Activated CD4-positive, CD25-positive, alpha-beta regulatory T cell (primary cell): ENCODE data around the gene EPN2.

Experiments
- DNase-seq, 4 experiments: peaks; one replicate each; lab custom pipeline; 2025; lab: John Stamatoyannopoulos, UW

EPN2 gene

GRCh38 chr17:19239544-19239943, 2.4 kb downstream of the EPN2 start:
- no peak for DNase-seq

GRCh38 chr17:19242323-19242722, 5.2 kb downstream of the EPN2 start:
- DNase-seq: no peak

GRCh38 chr17:19242926-19243325, 5.8 kb downstream of the EPN2 start:
- DNase-seq: no peak

- DNase-seq: no peak
Measured at GRCh38 chr17:19243838-19244237, 6.7 kb downstream of the EPN2 start.

GRCh38 chr17:19244357-19244756, 7.2 kb downstream of the EPN2 start:
- no peak for DNase-seq

GRCh38 chr17:19244781-19245180, 7.6 kb downstream of the EPN2 start:
- no peak for DNase-seq

GRCh38 chr17:19247473-19247872, 10.3 kb downstream of the EPN2 start:
- no peak for DNase-seq

- DNase-seq: no peak
Measured at GRCh38 chr17:19248151-19248927, 11.2 kb downstream of the EPN2 start.

GRCh38 chr17:19248928-19249574, 11.9 kb downstream of the EPN2 start:
- DNase-seq: no peak

GRCh38 chr17:19249681-19250080, 12.5 kb downstream of the EPN2 start:
- DNase-seq: no peak

GRCh38 chr17:19250421-19251173, 13.4 kb downstream of the EPN2 start:
- no peak for DNase-seq

GRCh38 chr17:19253112-19253511, 15.9 kb downstream of the EPN2 start:
- DNase-seq: no peak

- DNase-seq: no peak
Measured at GRCh38 chr17:19254651-19255050, 17.5 kb downstream of the EPN2 start.

- DNase-seq: no peak
Measured at GRCh38 chr17:19255279-19255678, 18.1 kb downstream of the EPN2 start.

- no peak for DNase-seq
Measured at GRCh38 chr17:19258371-19258770, 21.2 kb downstream of the EPN2 start.

GRCh38 chr17:19260958-19261357, 23.8 kb downstream of the EPN2 start:
- no peak for DNase-seq

- no peak for DNase-seq
Measured at GRCh38 chr17:19261426-19261825, 24.3 kb downstream of the EPN2 start.

- DNase-seq: no peak
Measured at GRCh38 chr17:19262650-19263631, 25.8 kb downstream of the EPN2 start.

- DNase-seq: no peak
Measured at GRCh38 chr17:19263641-19264051, 26.5 kb downstream of the EPN2 start.

- no peak for DNase-seq
Measured at GRCh38 chr17:19264268-19264667, 27.1 kb downstream of the EPN2 start.

- no peak for DNase-seq
Measured at GRCh38 chr17:19264681-19265080, 27.5 kb downstream of the EPN2 start.

GRCh38 chr17:19265755-19266154, 28.6 kb downstream of the EPN2 start:
- no peak for DNase-seq
